Suppressor macrophage treated with lipopolysaccharide for 4 hours (primary cell): ENCODE measurements around the gene VNN1.
A peak's percentile ranks its signal among the peaks of the same experiment; 100 is the strongest.
"Not testable (repeated sequence)": the region's sequence is repeated elsewhere in the genome, so short reads cannot be mapped to it uniquely, and the experiment has no call there.

Experiments used
- DNase-seq: peaks from one replicate; pipeline ENCODE4 v3.0.0-alpha.2; 2020

VNN1 gene

GRCh38 chr6:132719736-132720448 is 6.0 kb upstream of the VNN1 start:
- DNase-seq: no peak

DNA sequence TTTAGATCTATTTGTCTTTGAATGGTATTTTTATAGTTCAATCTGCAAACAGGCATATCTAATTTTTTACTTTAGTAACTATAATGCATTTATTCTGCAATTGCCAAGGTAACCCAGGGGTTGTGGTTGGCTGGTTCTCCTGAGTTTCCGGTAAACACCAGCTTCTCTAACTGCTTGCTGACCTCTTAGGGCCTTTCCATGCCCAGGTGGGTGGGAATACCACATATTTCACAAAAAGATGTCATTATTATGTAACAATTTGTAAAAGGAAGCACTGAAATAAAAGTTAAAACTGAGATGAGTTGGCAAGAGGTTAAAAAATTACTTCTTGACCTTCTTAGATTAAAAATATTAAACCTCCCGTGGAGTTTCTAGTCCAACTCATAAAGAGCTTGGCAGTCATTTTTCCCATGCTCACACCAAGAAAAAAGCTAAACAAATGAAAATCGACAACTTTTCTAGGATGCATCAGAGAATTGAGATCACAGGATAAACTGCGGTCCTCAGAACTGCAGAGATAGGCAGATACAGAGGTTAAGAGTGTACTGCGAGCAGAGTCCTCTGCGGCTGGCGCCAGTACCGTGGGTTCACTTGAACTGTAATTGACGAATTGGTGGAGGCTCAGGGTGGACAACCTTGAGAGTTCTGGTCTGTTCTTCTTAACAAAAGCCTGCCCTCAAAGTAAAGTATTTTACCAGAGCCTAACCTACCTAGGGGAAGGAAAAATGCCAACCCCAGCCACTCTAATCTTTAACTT is 2.2 kb upstream of the VNN1 start:
- no peak for DNase-seq

DNA sequence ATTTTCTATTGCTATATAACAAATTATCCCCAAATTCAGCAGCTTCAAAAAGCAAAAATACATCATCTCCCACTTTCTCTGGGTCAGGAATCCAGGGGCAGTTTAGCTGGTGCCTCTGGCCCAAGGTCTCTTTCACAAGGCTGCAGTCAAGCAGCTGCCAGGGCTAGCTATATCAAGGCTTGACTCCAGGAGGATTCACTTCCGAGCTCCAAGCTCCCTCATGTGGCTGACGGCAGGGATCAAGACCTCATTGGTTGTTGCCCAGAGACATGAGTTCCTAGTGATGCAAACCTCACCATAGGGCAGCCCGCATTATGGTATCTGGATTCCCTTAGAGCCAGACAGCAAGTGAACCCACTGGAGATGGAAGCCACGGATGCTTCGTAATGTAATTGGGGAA is 1.3 kb upstream of the VNN1 start:
- no peak for DNase-seq

- DNase-seq: no peak
Measured at GRCh38 chr6:132714160-132714559, 305 bp upstream of the VNN1 start.

DNA sequence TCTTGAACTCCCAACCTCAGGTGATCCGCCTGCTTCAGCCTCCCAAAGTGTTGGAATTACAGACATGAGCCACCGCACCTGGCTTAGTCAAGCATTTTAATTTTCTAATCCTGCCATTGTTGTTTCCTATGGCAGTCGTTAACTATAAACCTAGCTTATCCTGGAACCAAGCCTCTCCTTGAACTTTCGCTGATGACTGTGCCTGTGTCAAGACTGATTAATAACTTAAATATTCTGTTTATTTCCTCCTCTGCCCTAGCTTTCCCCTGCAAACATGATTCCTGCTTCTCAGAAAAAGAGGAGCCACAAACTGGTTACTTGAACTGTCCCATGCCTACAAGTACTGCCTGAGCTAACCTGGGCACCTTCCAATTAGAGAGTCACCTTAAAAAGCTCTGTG is 1.5 kb downstream of the VNN1 start:
- DNase-seq: no peak

- DNase-seq: no peak
Measured at GRCh38 chr6:132708771-132709170, 5.1 kb downstream of the VNN1 start.

DNA sequence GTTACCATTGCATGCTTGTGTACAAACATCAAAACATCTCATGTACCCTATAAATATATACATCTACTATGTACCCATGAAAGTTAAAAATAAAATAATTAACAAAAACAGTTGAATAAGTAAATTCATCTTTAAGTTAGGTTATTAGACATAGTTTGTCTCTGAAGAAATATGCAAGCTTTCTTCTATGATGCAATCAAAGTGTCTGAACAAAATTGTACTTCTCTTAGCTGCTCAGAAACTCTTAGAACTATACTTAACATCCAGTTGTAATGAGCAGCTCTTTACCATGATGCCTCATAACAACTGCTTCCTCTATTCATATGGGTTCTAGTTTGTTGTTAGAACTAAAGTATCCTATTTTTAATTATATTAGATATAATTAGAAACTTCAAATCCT is 5.9 kb downstream of the VNN1 start:
- no peak for DNase-seq

DNA sequence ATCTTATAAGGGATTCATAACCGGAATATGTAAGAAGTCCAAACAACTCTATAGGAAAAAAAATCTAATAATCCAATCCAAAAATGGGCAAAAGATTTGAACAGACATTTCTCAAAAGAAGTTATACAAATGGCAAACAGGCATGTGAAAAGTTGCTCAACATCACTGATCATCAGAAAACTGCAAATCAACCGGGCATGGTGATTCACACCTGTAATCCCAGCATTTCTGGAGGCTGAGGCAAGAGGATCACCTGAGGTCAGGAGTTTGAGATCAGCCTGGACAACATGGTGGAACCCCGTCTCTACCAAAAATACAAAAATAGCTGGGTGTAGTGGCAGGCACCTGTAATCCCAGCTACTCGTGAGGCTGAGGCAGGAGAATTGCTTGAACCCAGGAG is 7.1 kb downstream of the VNN1 start:
- not testable (repeated sequence) for DNase-seq

GRCh38 chr6:132703936-132704335 is 9.9 kb downstream of the VNN1 start:
- DNase-seq: no peak

GRCh38 chr6:132698608-132699007 is 15.2 kb downstream of the VNN1 start:
- DNase-seq: no peak

- no peak for DNase-seq
Measured at GRCh38 chr6:132695773-132696172, 18.1 kb downstream of the VNN1 start.

- no peak for DNase-seq
Measured at GRCh38 chr6:132693478-132693877, 20.4 kb downstream of the VNN1 start.

DNA sequence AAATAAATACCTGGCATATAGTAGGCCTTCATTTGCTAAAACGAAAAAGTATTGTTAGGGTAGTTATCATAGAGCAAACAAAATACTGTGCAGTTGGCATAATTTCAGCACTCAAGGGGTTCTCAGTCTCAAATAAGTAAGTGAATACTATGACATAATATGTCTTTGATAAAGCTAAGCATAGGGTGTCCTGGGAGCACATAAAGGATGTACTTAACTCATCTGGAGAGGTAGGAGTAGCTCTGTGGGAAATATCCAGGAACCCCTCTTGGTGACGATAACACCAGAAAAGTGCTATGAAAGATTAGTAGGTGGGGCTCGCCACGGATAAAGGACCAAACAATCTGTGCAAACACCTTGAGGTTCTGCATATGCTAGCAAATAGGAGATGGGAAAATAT is 23.2 kb downstream of the VNN1 start:
- no peak for DNase-seq

GRCh38 chr6:132687306-132687705 is 26.5 kb downstream of the VNN1 start:
- DNase-seq: peak; percentile 78

DNA sequence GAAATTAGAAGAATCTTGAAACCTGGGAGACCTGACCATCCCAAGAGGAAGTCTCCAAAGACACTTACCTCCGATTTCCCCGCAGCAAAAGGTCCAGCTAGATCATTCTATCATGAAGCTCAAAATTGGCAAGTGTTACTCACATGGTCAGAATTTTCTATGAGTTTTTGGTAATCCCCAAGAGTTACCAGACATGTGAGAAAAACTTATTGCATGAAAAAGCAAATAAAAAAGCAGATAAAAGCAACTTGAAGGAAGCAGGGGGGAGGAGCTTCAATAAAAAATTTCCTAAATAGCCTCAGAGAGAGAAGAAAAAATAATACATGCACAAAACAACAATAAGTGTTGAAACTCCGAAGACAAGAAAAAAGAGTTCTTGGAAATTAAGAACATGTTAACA is 27.3 kb downstream of the VNN1 start:
- peak; percentile 33 for DNase-seq

DNA sequence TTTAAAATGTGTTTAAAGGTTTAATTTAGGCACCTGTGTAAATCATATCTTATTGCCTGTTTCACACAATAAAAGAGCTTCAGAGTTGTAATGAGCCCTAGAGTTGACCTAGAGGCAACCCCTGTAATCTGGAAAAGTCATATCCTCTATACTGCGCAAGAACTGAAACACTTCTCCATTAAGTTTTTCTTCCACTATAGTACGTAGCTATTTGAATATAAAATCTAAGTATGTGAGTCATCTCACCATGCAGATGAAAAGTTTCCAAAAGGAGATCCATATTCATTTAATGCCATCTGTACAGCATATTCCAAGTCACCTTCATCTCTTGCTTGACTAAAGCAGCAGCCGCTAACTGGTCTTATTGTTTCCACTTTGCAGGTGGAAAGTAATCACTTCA is 28.8 kb downstream of the VNN1 start:
- DNase-seq: peak; percentile 51

GRCh38 chr6:132684272-132684671 is 29.6 kb downstream of the VNN1 start:
- no peak for DNase-seq

- DNase-seq: peak; percentile 53
Measured at GRCh38 chr6:132683543-132683942, 30.3 kb downstream of the VNN1 start.

DNA sequence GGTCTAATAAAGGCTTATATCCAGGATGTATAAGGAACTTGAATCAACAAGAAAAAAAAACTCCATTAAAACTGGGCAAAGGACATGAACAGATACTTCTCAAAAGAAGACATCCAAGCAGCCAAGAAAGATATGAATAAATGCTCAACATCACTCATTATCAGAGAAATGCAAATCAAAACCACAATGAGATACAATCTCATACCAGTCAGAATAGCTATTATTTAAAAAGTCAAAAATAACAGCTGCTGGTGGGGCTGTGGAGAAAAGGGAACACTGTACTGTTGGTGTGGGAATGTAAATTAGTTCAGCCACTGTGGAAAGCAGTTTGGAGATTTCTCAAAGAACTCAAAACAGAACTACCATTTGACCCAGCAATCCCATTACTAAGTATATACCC is 34.8 kb downstream of the VNN1 start:
- not testable (repeated sequence) for DNase-seq

GRCh38 chr6:132675749-132676148 is 38.1 kb downstream of the VNN1 start:
- DNase-seq: peak; percentile 47

DNA sequence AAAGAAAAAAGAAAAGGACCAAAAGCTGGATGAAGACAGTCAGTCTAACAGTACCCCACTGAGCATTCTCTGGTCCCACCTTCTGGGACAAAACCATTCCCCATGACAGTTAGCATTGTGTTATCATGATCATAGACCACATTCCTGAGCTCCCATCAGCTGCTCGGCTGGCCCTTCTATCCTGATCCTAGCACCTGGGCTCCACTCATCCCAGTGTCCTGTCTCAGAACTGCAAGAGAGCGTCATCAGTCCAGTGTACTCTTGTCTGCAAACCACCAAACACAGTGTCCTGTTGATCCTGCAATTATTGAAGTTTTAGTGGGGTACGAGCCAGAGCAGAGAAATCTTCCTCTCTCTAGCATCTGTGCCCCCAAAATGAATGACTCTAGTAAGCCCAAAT is 38.9 kb downstream of the VNN1 start:
- no peak for DNase-seq

- DNase-seq: no peak
Measured at GRCh38 chr6:132673376-132674094, 40.3 kb downstream of the VNN1 start.

DNA sequence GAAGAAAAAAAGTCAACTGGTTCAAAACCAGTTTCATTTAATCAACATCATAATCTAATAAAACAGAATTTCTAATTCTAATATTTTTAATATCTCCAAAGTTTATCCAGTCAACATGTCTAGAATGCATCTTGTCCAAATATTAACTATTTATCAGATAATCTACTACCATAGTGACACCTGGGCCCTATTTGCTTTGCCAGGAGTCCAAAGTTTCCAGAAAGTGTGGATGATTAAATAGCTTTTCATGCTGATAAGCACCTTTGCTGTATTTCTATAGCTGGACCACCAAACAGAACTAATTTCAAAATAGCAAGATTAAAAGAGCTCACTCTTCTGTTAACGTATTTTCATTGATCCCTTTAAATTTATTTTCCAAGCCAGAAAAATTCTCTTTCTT is 42.6 kb downstream of the VNN1 start:
- DNase-seq: no peak

DNA sequence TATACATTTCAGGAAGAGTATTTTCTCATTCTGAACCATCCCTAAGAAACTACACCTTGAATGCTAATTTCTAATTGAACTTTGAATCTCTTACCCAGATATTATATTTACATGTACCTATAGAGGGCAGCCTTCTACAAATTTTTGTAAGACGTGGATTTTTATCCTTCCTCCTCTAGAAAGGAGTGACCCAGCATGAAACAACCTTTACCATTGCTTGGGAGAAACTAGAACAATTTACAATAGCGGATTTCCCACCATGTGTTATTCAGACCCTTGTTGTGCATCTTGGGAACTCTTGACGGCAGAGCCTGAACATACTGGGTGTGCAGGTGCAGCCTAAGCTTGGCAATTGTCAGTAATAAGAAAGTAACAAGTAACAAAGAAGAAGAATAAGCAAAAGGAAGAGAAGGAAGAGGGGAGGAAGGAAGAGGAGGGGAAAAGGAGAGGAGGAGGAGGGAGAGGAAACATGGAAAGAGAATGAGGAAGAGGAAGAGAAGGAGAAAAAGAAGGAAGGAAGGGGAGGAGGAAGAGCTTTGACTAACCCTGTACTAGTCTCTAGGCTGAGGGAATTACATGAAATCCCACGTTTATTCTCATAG is 44.1 kb downstream of the VNN1 start:
- peak; percentile 77 for DNase-seq
